Measurements from ENCODE around the gene EPB41L5.

DNA sequence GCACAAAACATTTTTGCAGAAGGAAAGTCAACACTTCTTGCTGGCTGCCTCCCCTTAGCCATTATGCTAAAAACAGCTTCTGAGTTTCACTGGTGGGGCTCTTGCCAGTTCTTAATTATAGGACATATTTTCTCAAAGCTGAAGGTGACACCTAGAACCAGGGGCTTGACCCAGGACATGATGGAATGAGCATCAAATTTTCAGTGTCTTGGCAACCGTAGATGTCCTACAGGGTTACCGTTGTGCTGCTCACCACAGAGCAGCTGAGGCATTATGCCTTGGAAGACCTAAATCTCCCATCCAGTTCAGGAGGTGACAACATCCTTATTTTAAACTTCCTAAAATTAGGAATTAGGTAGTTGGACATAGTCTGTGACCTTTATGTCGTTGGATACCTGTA is 163.6 kb downstream of the EPB41L5 start:
- TF ChIP-seq BHLHE40 (IDR thresholded peaks at IDR 0.05; ENCODE audit: borderline replicate concordance) (no peak), SP1 (IDR thresholded peaks at IDR 0.05) (no peak), SUZ12 (IDR thresholded peaks at IDR 0.05) (no peak), CTBP1 (IDR thresholded peaks at IDR 0.05; ENCODE audit: borderline replicate concordance) (no peak), FOXM1 (IDR thresholded peaks at IDR 0.05; ENCODE audit: borderline replicate concordance) (no peak), ELF4 (IDR thresholded peaks at IDR 0.05) (no peak), FOXA1 (IDR thresholded peaks at IDR 0.05) (no peak)

All from HEK293T (cell line).